ENCODE measurements around the gene DMRTC2. TPM values are rescaled to one million over a fixed set of nuclear protein-coding genes. Genes with fewer than 3 reads are reported as not detected.

The DMRTC2 gene
- total RNA-seq, 4 donors from 2014 or later, result 0.13 TPM; not detected in 3

DNA sequence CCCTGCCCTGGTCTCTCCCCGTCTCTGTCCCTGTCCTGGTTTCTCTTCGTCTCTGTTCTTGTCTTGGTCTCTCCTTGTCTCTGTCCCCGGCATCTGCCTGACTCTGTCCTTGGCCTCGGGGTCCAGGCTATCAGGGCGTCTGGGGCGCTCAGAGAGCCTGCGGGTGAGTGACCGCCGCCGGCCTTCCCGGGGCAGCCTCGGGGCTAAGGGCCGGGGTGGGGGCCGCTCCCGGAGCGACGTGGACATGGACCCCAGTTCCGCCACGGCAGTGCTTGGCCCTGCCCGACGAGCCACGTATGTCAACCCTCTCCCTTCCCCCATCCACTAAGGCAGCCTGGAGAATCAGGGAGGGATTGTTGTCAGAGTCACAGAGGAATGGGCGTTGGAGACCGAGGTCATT, 53.0 kb downstream of the DMRTC2 start:
- WGBS, 2 donors, result 89 to 91% methylated on average over 22 to 24 of the region's 24 CpGs
- no peak overlapping the region for H3K27ac ChIP-seq
- H3K4me3 ChIP-seq (replicated peaks in 1 of 3), result no peak overlapping the region
- TF ChIP-seq POLR2A (IDR thresholded peaks at IDR 0.05), result no peak
- TF ChIP-seq, protein P1, sequence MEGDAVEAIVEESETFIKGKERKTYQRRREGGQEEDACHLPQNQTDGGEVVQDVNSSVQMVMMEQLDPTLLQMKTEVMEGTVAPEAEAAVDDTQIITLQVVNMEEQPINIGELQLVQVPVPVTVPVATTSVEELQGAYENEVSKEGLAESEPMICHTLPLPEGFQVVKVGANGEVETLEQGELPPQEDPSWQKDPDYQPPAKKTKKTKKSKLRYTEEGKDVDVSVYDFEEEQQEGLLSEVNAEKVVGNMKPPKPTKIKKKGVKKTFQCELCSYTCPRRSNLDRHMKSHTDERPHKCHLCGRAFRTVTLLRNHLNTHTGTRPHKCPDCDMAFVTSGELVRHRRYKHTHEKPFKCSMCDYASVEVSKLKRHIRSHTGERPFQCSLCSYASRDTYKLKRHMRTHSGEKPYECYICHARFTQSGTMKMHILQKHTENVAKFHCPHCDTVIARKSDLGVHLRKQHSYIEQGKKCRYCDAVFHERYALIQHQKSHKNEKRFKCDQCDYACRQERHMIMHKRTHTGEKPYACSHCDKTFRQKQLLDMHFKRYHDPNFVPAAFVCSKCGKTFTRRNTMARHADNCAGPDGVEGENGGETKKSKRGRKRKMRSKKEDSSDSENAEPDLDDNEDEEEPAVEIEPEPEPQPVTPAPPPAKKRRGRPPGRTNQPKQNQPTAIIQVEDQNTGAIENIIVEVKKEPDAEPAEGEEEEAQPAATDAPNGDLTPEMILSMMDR (IDR thresholded peaks at IDR 0.05), result no peak
- H3K9me3 ChIP-seq, result no peaks in the 10 kb centered on the region
- no peaks in the 10 kb centered on the region for H3K4me1 ChIP-seq
- peaks cover 50 to 65% of the 10 kb centered on the region in 2 donors for H3K36me3 ChIP-seq
- no peak for DNase-seq
- intact Hi-C loops (cut with DNase I), result no loop called here
- H3K27me3 ChIP-seq, result no peaks in the 10 kb centered on the region

DNA sequence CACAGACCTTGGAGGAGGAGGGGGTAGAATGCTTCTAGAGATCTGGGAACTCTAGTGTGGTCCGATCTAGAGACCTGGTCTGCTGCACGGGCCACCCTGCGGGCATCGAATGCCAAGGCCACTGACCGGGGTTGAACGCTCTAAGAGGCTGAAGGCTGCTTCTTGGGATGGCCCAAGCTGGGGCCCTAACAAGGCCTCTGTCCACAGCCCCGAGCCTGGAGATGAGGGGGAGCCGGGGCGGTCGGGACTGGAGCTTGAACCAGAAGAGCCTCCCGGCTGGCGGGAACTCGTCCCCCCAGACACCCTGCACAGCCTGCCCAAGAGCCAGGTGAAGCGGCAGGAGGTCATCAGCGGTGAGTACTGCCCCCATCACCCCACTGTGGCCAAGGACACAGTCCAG, 53.4 kb downstream of the DMRTC2 start:
- H3K4me1 ChIP-seq, result no peaks in the 10 kb centered on the region
- no peak overlapping the region for H3K4me3 ChIP-seq (replicated peaks in 1 of 3)
- 85 to 93% methylated on average over 8 to 9 of the region's 15 CpGs for WGBS, 2 donors
- peaks cover 52 to 68% of the 10 kb centered on the region in 2 donors for H3K36me3 ChIP-seq
- intact Hi-C loops (cut with DNase I), result no loop called here
- no peak for DNase-seq
- H3K9me3 ChIP-seq, result no peaks in the 10 kb centered on the region
- H3K27me3 ChIP-seq, result no peaks in the 10 kb centered on the region
- no peak for TF ChIP-seq POLR2A (IDR thresholded peaks at IDR 0.05)
- TF ChIP-seq, protein P1 (IDR thresholded peaks at IDR 0.05), result no peak
- H3K27ac ChIP-seq, result no peak overlapping the region

Small RNA genes within 50 kb of the gene (microRNA-seq; reads per million reads assigned to microRNA genes)
- not detected for gene MIR6797

Small RNA genes within 50 kb of the gene (small RNA-seq; reads per million reads assigned to genes)
- gene MIR6797, result not detected

Other genes starting within 250 kb of the DMRTC2 start
- 1 to 10 TPM in 1 of 4 donors, under 1 TPM in 1, not detected in 2; 0.73 to 3.5 TPM for gene CEACAM4, start 218.0 kb upstream of the DMRTC2 start, total RNA-seq
- not detected for gene CEACAM7, start 156.8 kb upstream of the DMRTC2 start, total RNA-seq
- gene CEACAM5, start 136.4 kb upstream of the DMRTC2 start, total RNA-seq, result 1 to 10 TPM in 2 of 4 donors, not detected in 2; 1.2 to 8.8 TPM
- under 1 TPM in 2 of 4 donors, not detected in 2; 0.11 to 0.13 TPM for gene CEACAM6, start 89.5 kb upstream of the DMRTC2 start, total RNA-seq
- not detected for gene CEACAM3, start 48.5 kb upstream of the DMRTC2 start, total RNA-seq
- not detected for gene LYPD4, start 359 bp upstream of the DMRTC2 start, total RNA-seq
- 1,000 to 10,000 TPM in 1 of 4 donors, 100 to 1,000 TPM in 3; 351 to 1,305 (median 623) TPM for gene RPS19, start 15.2 kb downstream of the DMRTC2 start, total RNA-seq
- 1 to 10 TPM in 1 of 4 donors, under 1 TPM in 1, not detected in 2; 0.22 to 1.5 TPM for gene CD79A, start 32.2 kb downstream of the DMRTC2 start, total RNA-seq
- 10 to 100 TPM; 34.5 to 52.6 (median 42.9) TPM for gene ARHGEF1, start 38.1 kb downstream of the DMRTC2 start, total RNA-seq
- under 1 TPM in 1 of 4 donors, not detected in 3; 0.24 TPM for gene ERFL, start 83.4 kb downstream of the DMRTC2 start, total RNA-seq
- 100 to 1,000 TPM; 138 to 359 (median 241) TPM for gene RABAC1, start 114.3 kb downstream of the DMRTC2 start, total RNA-seq
- gene ATP1A3, start 149.2 kb downstream of the DMRTC2 start, total RNA-seq, result under 1 TPM in 1 of 4 donors, not detected in 3; 0.13 TPM
- gene GRIK5, start 225.2 kb downstream of the DMRTC2 start, total RNA-seq, result 10 to 100 TPM; 12.0 to 24.2 (median 20.1) TPM
- gene ZNF574, start 231.1 kb downstream of the DMRTC2 start, total RNA-seq, result 10 to 100 TPM; 16.0 to 22.8 (median 21.1) TPM

All from thyroid gland (tissue), 4 donors.